ENCODE results near the gene AHNAK2. TPM values are rescaled to one million over a fixed set of nuclear protein-coding genes. Genes with fewer than 3 reads are reported as not detected.

The AHNAK2 gene
- total and polyA plus RNA-seq, 2 donors (not counting 1 experiment from before 2014, with no cell fraction given): 6.6 to 106 TPM

GRCh38 chr14:104981699-104982541 lies 3.7 kb upstream of the AHNAK2 start:
- H3K27ac ChIP-seq (ENCODE audit: insufficient read depth, low read length): no peak overlapping the region
- no peak for DNase-seq (ENCODE audit: low read depth in 2 of 2)
- no peaks in the 10 kb centered on the region for H3K79me2 ChIP-seq (ENCODE audit: control insufficient read depth, insufficient read depth, low read length)
- no peak overlapping the region for H3K9ac ChIP-seq (ENCODE audit: insufficient read depth, low read length)
- H2AFZ ChIP-seq (ENCODE audit: low read length): no peak overlapping the region
- H3K27me3 ChIP-seq (ENCODE audit: control insufficient read depth, insufficient read depth, low read length): no peaks in the 10 kb centered on the region
- no peaks in the 10 kb centered on the region for H3K9me3 ChIP-seq (ENCODE audit: control insufficient read depth, insufficient read depth, low read depth, low read length)
- no peaks in the 10 kb centered on the region for H4K20me1 ChIP-seq (ENCODE audit: control insufficient read depth, extremely low read depth, insufficient read depth, low read length)
- TF ChIP-seq EZH2 (IDR thresholded peaks at IDR 0.05; ENCODE audit: low read length, missing control alignments) (no peak), CTCF (conservative IDR thresholded peaks at IDR 0.05 in 1 of 2, IDR thresholded peaks at IDR 0.05 in 1 of 2; ENCODE audit: low read depth in 1 of 2, low read length in 2 of 2) (no peak)
- H3K4me2 ChIP-seq (ENCODE audit: extremely low read depth, insufficient read depth, low read length): no peak overlapping the region
- no peaks in the 10 kb centered on the region for H3K36me3 ChIP-seq (ENCODE audit: control insufficient read depth, insufficient read depth, low read length)
- H3K4me3 ChIP-seq (replicated peaks in 1 of 4; ENCODE audit: control extremely low read depth in 1 of 4, insufficient read depth in 1 of 4, low read depth in 3 of 4, low read length in 4 of 4): no peak overlapping the region
- peaks cover 9% of the 10 kb centered on the region for H3K4me1 ChIP-seq (ENCODE audit: control insufficient read depth, extremely low read depth, insufficient read depth, low read length)

- Histone ChIP-seq H3K4me2 (ENCODE audit: extremely low read depth, insufficient read depth, low read length) (no peak overlapping the region), H3K79me2 (ENCODE audit: control insufficient read depth, insufficient read depth, low read length) (no peaks in the 10 kb centered on the region)
These were observed 2.7 kb upstream of the AHNAK2 start for GRCh38 chr14:104980611-104981531.

More at GRCh38 chr14:104980611-104981531, 2.7 kb upstream of the AHNAK2 start:
- Histone ChIP-seq H3K27me3 (ENCODE audit: control insufficient read depth, insufficient read depth, low read length) (no peaks in the 10 kb centered on the region), H2AFZ (ENCODE audit: low read length) (no peak overlapping the region), H3K36me3 (ENCODE audit: control insufficient read depth, insufficient read depth, low read length) (no peaks in the 10 kb centered on the region), H3K27ac (ENCODE audit: insufficient read depth, low read length) (no peak overlapping the region), H3K9ac (ENCODE audit: insufficient read depth, low read length) (no peak overlapping the region), H3K4me1 (ENCODE audit: control insufficient read depth, extremely low read depth, insufficient read depth, low read length) (peaks cover 8% of the 10 kb centered on the region), H3K9me3 (ENCODE audit: control insufficient read depth, insufficient read depth, low read depth, low read length) (no peaks in the 10 kb centered on the region), H3K4me3 (replicated peaks in 1 of 4; ENCODE audit: control extremely low read depth in 1 of 4, insufficient read depth in 1 of 4, low read depth in 3 of 4, low read length in 4 of 4) (no peak overlapping the region), H4K20me1 (ENCODE audit: control insufficient read depth, extremely low read depth, insufficient read depth, low read length) (no peaks in the 10 kb centered on the region)
- no peak for TF ChIP-seq CTCF (conservative IDR thresholded peaks at IDR 0.05 in 1 of 2, IDR thresholded peaks at IDR 0.05 in 1 of 2; ENCODE audit: low read depth in 1 of 2, low read length in 2 of 2)
- TF ChIP-seq EZH2 (IDR thresholded peaks at IDR 0.05; ENCODE audit: low read length, missing control alignments): no peak
- no peak for DNase-seq (ENCODE audit: low read depth in 2 of 2)

Measured in fibroblast of lung (primary cell).